HEK293T (cell line): ENCODE data around the gene EPS8L3.

Source experiments
- ARNT ChIP-seq: fragments of 450-650 bp; IDR thresholded peaks from 2 replicates; pipeline ENCODE4 v1.6.1; 2017; ENCODE audit warnings: mild to moderate bottlenecking
- BHLHE40 ChIP-seq: fragments of 450-650 bp; IDR thresholded peaks from 2 replicates; pipeline ENCODE4 v1.6.1; 2016; ENCODE audit warnings: mild to moderate bottlenecking, moderate library complexity, borderline replicate concordance
- FOXK2 ChIP-seq: fragments of 450-650 bp; IDR thresholded peaks from 2 replicates; pipeline ENCODE4 v1.6.1; 2016; ENCODE audit warnings: mild to moderate bottlenecking
- FOXM1 ChIP-seq: fragments of 450-650 bp; IDR thresholded peaks from 2 replicates; pipeline ENCODE4 v1.6.1; 2017; ENCODE audit warnings: mild to moderate bottlenecking, borderline replicate concordance
- L3MBTL2 ChIP-seq: fragments of 450-650 bp; conservative IDR thresholded peaks from 2 replicates; pipeline ENCODE4 v1.6.1; 2016; ENCODE audit warnings: mild to moderate bottlenecking
- LEF1 ChIP-seq: fragments of 450-650 bp; IDR thresholded peaks from 2 replicates; pipeline ENCODE4 v1.6.1; 2017; ENCODE audit warnings: mild to moderate bottlenecking, borderline replicate concordance
- SP1 ChIP-seq: fragments of 450-650 bp; IDR thresholded peaks from 2 replicates; pipeline ENCODE4 v1.6.1; 2017
- SUZ12 ChIP-seq: fragments of 450-650 bp; IDR thresholded peaks from 2 replicates; pipeline ENCODE4 v1.6.1; 2016; ENCODE audit warnings: mild to moderate bottlenecking
- ZNF384 ChIP-seq: fragments of 450-650 bp; IDR thresholded peaks from 2 replicates; pipeline ENCODE4 v1.6.1; 2016

DNA sequence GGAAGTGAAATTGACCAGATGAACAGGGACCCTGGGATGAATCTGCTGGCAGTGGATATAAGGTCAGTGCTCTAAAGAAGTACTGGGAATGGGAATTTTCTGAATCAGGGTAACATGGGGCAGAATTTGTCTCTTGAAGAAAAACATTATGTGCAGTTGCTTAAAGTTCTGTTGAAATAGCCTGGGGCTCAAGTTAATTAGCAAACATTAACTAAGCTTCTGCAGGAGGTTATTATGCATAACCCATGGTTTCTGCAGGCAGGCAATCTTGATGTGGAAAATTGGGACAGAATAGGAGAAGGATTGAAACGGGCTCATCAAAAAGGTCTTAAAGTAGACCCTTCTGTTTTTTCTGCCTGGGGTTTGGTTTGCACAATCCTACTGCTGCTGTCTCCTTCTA, 37.7 kb downstream of the EPS8L3 start:
- TF ChIP-seq BHLHE40 = no peak
- no peak for TF ChIP-seq LEF1
- TF ChIP-seq FOXM1 = no peak
- TF ChIP-seq SUZ12 = no peak
- no peak for TF ChIP-seq SP1
- no peak for TF ChIP-seq ARNT
- TF ChIP-seq FOXK2 = no peak
- TF ChIP-seq ZNF384 = no peak
- TF ChIP-seq L3MBTL2 = no peak
